HG03457 (cell line): Measurements from ENCODE around the gene ICAM4.
"Not testable (repeated sequence)": the region's sequence is repeated elsewhere in the genome, so short reads cannot be mapped to it uniquely, and the experiment has no call there.

Experiments
- ATAC-seq: cut with Tn5 transposase; IDR thresholded peaks from one replicate; pipeline ENCODE4 v1.9.1; 2021; ENCODE audit warnings: moderate number of reproducible peaks; ENCODE audit not compliant: unreplicated experiment

ICAM4 gene, protein sequence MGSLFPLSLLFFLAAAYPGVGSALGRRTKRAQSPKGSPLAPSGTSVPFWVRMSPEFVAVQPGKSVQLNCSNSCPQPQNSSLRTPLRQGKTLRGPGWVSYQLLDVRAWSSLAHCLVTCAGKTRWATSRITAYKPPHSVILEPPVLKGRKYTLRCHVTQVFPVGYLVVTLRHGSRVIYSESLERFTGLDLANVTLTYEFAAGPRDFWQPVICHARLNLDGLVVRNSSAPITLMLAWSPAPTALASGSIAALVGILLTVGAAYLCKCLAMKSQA

GRCh38 chr19:10286803-10287737, at the start of gene ICAM4:
Gene ICAM4 (plus strand): TSS chr19:10286955. CDS start chr19:10287013, 58 bp downstream.
- no peak for ATAC-seq

GRCh38 chr19:10237702-10238101, 49.1 kb upstream of the ICAM4 start:
- ATAC-seq = no peak

GRCh38 chr19:10238172-10238783, 48.5 kb upstream of the ICAM4 start:
- no peak for ATAC-seq

- ATAC-seq = not testable (repeated sequence)
Measured at GRCh38 chr19:10241826-10242449, 44.8 kb upstream of the ICAM4 start.

DNA sequence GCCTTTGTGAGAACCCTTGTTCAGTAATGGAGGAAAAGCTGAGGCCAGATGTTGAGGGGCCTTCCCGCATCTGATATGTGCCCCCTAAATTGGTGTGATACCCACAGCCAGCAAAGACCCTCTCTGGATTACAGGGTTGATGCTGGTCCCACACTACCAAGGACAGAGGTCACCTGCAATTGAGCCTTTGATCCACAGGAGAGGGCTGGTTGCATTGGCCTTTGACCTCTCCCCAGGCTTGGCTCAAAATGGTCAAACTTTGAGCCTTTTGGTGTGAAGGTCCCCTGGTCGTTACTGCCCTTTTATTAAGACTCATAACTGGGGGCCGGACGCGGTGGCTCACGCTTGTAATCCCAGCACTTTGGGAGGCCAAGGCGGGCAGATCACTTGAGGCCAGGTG, 43.1 kb upstream of the ICAM4 start:
- no peak for ATAC-seq

DNA sequence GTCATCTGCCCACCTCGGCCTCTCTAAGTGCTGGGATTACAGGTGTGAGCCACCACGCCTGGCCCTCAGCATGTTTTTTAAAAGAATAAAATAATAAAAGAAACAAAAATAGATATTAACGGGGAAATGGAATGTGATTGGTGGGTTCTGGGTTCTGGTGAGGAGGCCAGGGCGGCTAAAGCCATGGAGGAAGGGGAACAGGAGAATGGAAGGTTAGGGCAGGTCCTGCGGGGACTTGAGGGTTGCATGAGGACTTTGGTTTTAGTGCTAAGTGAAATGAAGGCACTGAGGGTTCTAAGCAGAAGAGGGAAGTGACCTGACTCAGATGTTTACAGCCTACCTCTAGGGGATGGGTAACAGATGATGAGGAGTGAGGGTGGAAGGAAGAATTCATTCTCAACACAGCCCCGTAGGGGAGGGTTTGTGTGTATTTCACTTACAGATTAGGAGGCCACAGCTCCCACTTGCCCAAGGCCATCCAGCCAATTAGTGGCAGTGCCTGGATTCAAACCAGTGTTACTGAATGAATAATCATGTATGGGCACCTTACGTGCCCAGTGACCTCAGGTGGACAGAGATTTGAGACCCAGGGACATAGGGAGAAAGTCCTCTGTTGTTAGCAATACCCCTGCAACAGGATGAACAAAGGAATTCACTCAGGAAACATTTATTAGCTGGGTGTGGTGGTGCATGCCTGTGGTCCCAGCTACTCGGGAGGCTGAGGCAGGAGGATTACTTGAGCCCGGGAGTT, 41.4 kb upstream of the ICAM4 start:
- no peak for ATAC-seq

- no peak for ATAC-seq
Measured at GRCh38 chr19:10246511-10246910, 40.2 kb upstream of the ICAM4 start.

GRCh38 chr19:10251792-10252694, 34.7 kb upstream of the ICAM4 start, which contains the start of gene MRPL4:
Gene MRPL4 (plus strand): TSS chr19:10252214. CDS start chr19:10252254, 40 bp downstream.
- peak; percentile 73 for ATAC-seq

GRCh38 chr19:10252707-10253106, 34.0 kb upstream of the ICAM4 start:
- ATAC-seq = no peak

GRCh38 chr19:10254244-10254643, 32.5 kb upstream of the ICAM4 start:
- no peak for ATAC-seq

- ATAC-seq = no peak
Measured at GRCh38 chr19:10255358-10255757, 31.4 kb upstream of the ICAM4 start.

DNA sequence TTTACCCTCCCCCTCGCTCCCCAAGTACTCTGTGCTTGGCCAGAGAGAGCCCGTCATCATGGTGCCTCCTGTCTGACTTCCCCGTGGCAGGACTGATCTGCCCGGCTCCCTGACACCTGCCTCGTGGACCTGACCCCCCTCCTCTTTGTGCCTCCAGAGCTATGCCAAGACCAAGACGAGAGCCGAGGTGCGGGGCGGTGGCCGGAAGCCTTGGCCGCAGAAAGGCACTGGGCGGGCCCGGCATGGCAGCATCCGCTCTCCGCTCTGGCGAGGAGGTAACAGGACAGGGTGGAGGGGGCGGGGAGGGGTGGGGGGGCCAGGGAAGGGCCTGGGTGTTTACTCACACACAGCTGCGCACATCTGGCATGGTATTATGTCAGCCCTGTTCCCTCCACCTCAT, 30.2 kb upstream of the ICAM4 start:
- no peak for ATAC-seq

DNA sequence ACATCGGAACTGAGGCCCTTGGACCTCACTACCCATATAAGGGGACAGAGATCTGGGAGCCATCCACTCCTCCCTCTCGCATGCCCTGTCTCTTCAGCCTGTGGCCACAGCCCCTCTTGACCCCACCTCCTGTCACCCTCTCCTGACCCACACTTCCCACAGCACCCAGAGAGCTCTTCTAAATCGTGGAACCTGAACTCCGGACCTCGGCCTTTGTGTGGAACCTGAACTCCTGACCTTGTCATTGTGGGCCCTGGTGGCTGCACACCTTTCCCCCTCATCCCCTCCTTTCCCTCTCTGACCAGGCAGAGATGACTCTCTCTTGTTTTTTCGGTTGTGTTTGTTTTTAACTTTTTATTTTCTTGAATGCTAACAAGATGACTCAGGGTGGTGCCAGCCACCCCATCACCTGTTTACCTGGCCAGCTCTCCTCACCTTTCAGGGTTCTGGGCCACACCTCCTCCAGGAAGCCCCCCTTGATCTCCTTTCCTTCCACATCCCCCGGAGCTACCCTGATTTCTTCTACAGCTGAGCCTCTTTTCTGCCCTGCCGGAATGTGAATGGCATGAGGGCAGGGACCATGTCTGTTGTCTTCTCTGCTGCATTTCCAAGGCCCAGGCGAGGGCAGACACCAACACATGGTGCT, 29.7 kb upstream of the ICAM4 start:
- ATAC-seq = no peak

GRCh38 chr19:10258080-10258710, 28.6 kb upstream of the ICAM4 start:
- ATAC-seq = no peak

DNA sequence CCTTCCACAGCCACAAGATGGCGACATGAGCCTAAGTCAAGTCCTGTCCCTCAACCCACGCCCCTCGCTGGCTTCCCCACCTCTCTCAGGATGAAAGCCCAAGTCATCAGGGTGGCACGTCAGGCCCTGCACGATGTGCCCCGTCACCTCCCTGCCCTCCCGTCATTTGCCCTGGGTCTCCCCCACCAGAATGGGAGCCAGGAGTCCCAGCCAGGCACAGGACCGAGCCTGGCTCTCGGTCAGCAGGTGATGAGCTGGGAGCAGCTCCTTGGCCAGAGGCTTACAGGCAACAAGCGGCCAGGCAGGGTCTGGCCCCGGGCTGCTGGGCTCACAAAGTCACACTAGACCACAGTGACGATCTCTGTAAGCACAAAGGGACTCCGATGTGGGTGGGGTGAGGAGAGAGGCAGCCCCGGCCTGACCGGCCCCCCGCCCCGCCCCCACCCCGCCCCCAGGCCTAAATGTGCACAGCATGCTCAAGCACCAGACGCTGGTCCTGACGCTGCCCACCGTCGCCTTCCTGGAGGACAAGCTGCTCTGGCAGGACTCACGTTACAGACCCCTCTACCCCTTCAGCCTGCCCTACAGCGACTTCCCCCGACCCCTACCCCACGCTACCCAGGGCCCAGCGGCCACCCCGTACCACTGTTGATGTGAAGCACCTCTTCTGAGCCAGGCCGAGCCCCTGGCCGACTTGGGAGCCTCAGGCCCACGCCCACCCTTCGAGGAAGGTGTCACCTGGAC, 27.4 kb upstream of the ICAM4 start:
- no peak for ATAC-seq

DNA sequence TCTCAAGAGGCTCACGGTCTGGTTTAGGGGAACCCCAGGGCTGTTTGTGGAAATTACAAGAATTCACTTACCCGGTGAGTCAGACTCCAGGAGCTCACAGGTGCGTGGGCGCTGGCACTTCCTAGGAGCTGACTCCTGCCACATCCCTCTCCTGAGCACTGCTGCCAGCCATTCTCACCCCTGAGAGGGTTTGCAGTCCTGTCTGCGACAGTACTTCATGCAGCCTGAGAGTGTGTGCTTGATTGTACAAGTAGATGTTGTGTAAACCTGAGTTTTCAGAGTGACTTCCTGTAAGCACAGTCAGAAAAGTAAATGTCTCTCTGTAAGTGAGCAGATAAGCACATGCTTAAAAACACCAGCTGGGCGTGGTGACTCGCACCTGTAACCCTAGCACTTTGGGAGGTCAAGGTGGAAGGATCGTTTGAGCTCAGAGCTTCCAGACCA, 26.6 kb upstream of the ICAM4 start:
- no peak for ATAC-seq

- ATAC-seq = no peak
Measured at GRCh38 chr19:10262771-10263170, 24.0 kb upstream of the ICAM4 start.

DNA sequence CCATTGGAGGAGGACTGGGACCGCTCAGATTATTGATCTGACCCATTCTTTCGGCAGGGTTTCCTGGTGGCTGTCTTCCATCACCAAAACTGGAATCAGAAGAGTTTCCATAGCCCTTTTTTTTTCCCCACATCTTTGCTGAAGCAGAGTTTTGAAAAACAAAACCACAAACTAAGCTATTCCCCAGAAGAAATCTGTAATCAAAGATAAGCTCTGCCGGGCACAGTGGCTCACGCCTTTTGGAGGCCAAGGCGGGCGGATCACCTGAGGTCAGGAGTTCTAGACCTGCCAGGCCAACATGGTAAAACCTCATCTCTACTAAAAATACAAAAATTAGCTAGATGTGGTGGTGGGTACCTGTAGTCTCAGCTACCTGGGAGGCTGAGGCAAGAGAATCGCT, 20.0 kb upstream of the ICAM4 start:
- no peak for ATAC-seq
